Measurements from ENCODE around the gene POU6F2. TPM values are rescaled to one million over a fixed set of nuclear protein-coding genes. Genes with fewer than 3 reads are reported as not detected.
"Not testable (repeated sequence)": the region's sequence is repeated elsewhere in the genome, so short reads cannot be mapped to it uniquely, and the experiment has no call there.

POU6F2 gene
- total RNA-seq, 2 donors from 2014 or later: 0.16 to 0.22 TPM

GRCh38 chr7:39372383-39372782 lies 394.7 kb downstream of the POU6F2 start:
- H3K27ac Mint-ChIP-seq: no peak overlapping the region
- H3K4me3 Mint-ChIP-seq: no peak overlapping the region
- H3K36me3 Mint-ChIP-seq (ENCODE audit: low read depth): no peaks in the 10 kb centered on the region
- no peaks in the 10 kb centered on the region for H3K9me3 Mint-ChIP-seq
- H3K4me1 Mint-ChIP-seq: no peaks in the 10 kb centered on the region
- H3K27me3 Mint-ChIP-seq: peaks cover 4% of the 10 kb centered on the region
- ATAC-seq (replicated peaks): no peak

DNA sequence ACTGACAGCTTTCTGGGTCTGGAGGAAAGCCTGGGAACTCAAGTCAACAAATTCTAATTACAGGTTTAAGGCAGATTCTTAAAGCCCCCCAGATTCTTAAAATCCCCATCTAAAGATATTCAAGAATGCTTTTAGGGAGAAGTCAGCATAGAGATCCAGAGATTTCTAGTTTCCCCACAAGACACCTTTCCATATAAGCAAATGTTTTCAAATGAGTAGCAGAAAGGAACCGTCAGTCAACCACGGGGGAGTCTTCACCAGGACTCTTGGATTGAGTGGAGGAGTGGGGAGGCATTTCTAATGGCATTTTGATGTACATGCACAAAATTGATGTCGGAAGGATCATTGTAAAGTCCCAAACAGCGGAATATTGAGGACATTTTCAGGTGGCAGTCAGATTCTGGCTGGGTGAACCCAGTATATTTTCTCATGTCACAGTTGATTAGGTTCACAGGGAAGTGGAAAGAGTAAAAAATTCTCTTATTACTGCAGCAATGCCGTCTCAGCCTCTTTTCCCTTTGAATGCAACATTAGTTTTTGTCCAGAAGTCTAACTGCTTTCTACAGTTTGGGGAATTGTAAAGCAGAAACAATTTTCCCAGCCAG lies 396.8 kb downstream of the POU6F2 start:
- no peaks in the 10 kb centered on the region for H3K4me1 Mint-ChIP-seq
- no peaks in the 10 kb centered on the region for H3K36me3 Mint-ChIP-seq (ENCODE audit: low read depth)
- no peaks in the 10 kb centered on the region for H3K9me3 Mint-ChIP-seq
- H3K4me3 Mint-ChIP-seq: no peak overlapping the region
- peaks cover 7% of the 10 kb centered on the region for H3K27me3 Mint-ChIP-seq
- no peak for ATAC-seq (replicated peaks)
- H3K27ac Mint-ChIP-seq: no peak overlapping the region

DNA sequence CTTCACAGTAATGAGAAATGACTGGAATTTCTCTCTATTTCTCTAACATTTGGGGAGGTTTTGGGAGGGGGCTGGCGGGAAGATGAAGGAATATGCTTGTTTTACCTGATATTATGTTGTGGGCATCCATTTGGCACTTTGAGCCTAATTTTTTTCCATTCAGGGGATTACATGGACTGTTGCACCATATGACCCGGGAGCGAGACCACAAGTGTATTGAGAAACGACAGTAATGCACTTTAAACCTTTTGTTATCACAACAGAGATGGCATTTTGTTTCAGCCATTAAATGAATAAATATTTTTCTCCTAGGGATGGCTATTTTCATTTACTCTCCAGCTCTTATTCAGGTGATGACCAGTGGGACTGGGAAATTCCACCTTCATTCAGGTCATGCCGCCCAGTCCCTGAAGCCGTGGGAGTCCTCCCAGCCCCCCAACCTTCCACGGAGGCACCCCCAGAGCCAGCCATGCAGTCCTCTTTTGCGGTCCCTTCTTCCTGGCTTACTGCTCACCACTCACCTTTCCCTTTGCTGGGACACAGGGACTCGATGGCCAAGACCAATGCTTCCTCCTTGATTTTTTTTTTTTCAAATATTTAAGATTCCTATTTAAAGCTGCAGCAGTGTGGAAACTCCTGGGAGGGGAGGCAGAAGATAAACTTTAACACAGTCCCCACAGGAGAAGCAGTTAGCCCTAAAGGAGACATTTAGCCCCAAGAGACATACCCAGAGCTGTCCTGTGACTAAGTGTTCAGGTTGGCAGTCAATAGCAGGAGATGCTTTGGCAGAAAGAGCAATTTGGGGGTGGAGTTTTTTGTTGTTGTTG lies 397.6 kb downstream of the POU6F2 start:
- no peak overlapping the region for H3K4me3 Mint-ChIP-seq
- ATAC-seq (replicated peaks): no peak
- H3K27me3 Mint-ChIP-seq: peaks cover 7% of the 10 kb centered on the region
- no peaks in the 10 kb centered on the region for H3K9me3 Mint-ChIP-seq
- H3K4me1 Mint-ChIP-seq: no peaks in the 10 kb centered on the region
- no peak overlapping the region for H3K27ac Mint-ChIP-seq
- H3K36me3 Mint-ChIP-seq (ENCODE audit: low read depth): no peaks in the 10 kb centered on the region

- Mint-ChIP-seq H3K9me3 (no peaks in the 10 kb centered on the region), H3K27me3 (peaks cover 7% of the 10 kb centered on the region), H3K4me3 (no peak overlapping the region), H3K27ac (no peak overlapping the region), H3K36me3 (ENCODE audit: low read depth) (no peaks in the 10 kb centered on the region), H3K4me1 (no peaks in the 10 kb centered on the region)
- no peak for ATAC-seq (replicated peaks)
Observed at GRCh38 chr7:39375874-39376190, 398.1 kb downstream of the POU6F2 start.

DNA sequence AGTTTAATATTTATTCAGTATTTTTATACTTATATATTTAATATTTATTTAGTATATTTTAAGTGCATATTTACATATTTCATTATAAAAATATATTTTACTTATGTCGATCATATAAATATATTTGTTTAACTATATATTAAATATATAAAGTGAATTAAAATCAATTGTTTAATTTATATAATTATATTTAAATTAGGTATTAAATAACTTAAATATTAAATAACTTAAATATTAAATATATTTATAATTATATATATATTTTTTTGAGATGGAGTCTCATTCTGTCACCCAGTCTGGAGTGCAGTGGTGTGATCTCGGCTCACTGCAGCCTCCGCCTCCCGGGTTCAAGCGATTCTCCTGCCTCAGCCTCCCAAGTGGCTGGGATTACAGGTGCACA lies 399.2 kb downstream of the POU6F2 start:
- not testable (repeated sequence) for ATAC-seq (replicated peaks); H3K27me3 Mint-ChIP-seq; H3K4me1 Mint-ChIP-seq; H3K27ac Mint-ChIP-seq; H3K36me3 Mint-ChIP-seq (ENCODE audit: low read depth); H3K4me3 Mint-ChIP-seq; H3K9me3 Mint-ChIP-seq

- no peaks in the 10 kb centered on the region for H3K9me3 Mint-ChIP-seq
- H3K27ac Mint-ChIP-seq: no peak overlapping the region
- H3K36me3 Mint-ChIP-seq (ENCODE audit: low read depth): no peaks in the 10 kb centered on the region
- H3K4me3 Mint-ChIP-seq: no peak overlapping the region
- no peaks in the 10 kb centered on the region for H3K4me1 Mint-ChIP-seq
- H3K27me3 Mint-ChIP-seq: peaks cover 10% of the 10 kb centered on the region
- no peak for ATAC-seq (replicated peaks)
Observed at GRCh38 chr7:39379416-39379815, 401.7 kb downstream of the POU6F2 start.

DNA sequence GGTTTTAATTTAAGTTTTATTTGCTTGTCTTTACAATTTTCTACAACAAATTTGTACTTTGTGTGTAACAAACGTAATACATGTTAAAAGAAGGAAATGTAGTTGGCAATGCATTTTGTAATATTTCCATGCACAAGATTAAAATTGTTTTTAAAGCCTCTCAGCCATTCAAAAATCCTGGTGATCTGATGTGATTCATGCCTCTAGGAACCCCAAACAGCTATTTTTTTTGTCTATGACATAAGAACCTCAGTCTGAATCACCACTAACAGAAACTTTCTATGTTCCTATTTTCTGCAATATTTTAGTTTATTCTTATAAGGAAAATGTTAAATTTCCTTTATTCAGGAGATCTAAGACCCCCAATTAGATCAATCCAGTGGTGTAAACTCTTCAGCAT lies 405.4 kb downstream of the POU6F2 start:
- ATAC-seq (replicated peaks): no peak
- H3K4me3 Mint-ChIP-seq: no peak overlapping the region
- no peak overlapping the region for H3K27ac Mint-ChIP-seq
- peaks cover 22% of the 10 kb centered on the region for H3K27me3 Mint-ChIP-seq
- H3K4me1 Mint-ChIP-seq: no peaks in the 10 kb centered on the region
- H3K36me3 Mint-ChIP-seq (ENCODE audit: low read depth): no peaks in the 10 kb centered on the region
- no peaks in the 10 kb centered on the region for H3K9me3 Mint-ChIP-seq

- H3K9me3 Mint-ChIP-seq: no peaks in the 10 kb centered on the region
- H3K27me3 Mint-ChIP-seq: peaks cover 19% of the 10 kb centered on the region
- no peaks in the 10 kb centered on the region for H3K36me3 Mint-ChIP-seq (ENCODE audit: low read depth)
- H3K27ac Mint-ChIP-seq: no peak overlapping the region
- ATAC-seq (replicated peaks): no peak
- no peak overlapping the region for H3K4me3 Mint-ChIP-seq
- no peaks in the 10 kb centered on the region for H3K4me1 Mint-ChIP-seq
Observed at GRCh38 chr7:39384386-39384785, 406.7 kb downstream of the POU6F2 start.

DNA sequence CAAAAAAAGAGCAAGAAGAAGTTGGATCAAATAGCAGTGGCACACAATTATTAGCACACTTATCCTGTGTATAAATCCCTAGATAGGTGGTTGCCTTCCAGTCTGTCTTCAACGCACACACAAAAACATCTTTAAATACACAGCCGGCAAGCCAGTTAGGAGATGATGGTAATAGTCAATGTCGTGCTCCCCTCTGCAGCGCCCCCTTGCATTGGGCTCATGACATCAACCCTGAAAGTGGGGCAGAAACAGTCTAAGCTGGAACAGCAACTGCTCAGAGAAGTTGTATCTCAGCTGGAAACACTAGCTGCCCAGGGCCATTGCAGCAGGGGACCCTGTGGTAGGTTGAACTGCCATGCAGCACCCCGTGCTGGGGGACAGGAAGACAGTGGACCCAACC lies 409.0 kb downstream of the POU6F2 start:
- H3K27ac Mint-ChIP-seq: no peak overlapping the region
- H3K36me3 Mint-ChIP-seq (ENCODE audit: low read depth): no peaks in the 10 kb centered on the region
- H3K4me3 Mint-ChIP-seq: no peak overlapping the region
- H3K27me3 Mint-ChIP-seq: peaks cover 23% of the 10 kb centered on the region
- no peaks in the 10 kb centered on the region for H3K9me3 Mint-ChIP-seq
- ATAC-seq (replicated peaks): no peak
- H3K4me1 Mint-ChIP-seq: no peaks in the 10 kb centered on the region

DNA sequence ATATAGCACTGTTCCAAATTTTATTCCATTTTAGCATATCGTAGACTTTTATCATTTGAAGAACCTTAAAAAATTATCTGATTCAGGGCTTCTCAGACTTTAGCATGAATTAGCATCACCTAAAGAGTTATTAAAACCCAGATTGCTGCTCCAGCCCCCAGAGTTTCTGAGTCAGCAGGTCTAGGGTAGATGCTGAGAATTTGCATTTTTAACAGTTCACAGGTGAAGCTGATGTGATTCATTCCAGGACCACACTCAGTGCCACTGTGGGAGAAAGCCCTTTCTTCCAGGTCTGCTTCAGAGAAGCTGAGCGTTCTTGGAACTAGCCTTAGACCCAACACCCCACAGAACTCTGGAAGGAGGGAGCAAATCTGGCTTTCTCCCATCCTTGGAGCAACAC lies 414.4 kb downstream of the POU6F2 start:
- Mint-ChIP-seq H3K4me1 (no peaks in the 10 kb centered on the region), H3K27me3 (peaks cover 34% of the 10 kb centered on the region), H3K27ac (no peak overlapping the region), H3K9me3 (no peaks in the 10 kb centered on the region), H3K36me3 (ENCODE audit: low read depth) (no peaks in the 10 kb centered on the region), H3K4me3 (no peak overlapping the region)
- ATAC-seq (replicated peaks): peak; percentile 64

DNA sequence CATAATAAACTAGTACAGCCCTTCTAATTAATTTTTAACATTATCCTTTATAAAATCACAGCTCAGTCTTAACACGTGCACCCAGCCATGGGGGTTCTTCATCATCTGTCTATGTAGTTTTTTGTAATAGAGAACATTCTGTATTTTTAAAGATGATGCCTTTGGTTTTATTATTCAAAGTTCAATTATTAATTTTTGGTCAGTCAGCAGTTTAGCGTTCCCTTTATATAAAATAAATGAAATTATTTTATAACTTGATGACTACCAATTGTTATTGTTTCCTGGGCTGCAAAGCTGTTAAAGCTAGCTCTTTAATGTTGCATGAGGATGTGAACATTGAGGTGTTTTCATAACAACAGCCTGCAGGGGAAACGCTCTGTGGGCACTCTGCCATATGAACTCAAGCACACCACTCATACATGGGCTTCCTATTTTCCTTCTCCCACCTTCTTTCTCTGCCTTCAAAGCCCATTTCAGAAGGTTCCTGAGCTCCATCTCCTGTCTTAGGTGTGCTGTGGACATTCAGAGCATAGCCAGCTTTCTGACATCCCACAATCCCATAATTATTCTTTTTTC lies 416.5 kb downstream of the POU6F2 start:
- Mint-ChIP-seq H3K27me3 (peaks cover 36% of the 10 kb centered on the region), H3K4me1 (no peaks in the 10 kb centered on the region), H3K36me3 (ENCODE audit: low read depth) (no peaks in the 10 kb centered on the region), H3K27ac (no peak overlapping the region), H3K4me3 (no peak overlapping the region), H3K9me3 (no peaks in the 10 kb centered on the region)
- ATAC-seq (replicated peaks): no peak

- Mint-ChIP-seq H3K4me1 (no peaks in the 10 kb centered on the region), H3K27ac (no peak overlapping the region), H3K9me3 (no peaks in the 10 kb centered on the region), H3K36me3 (ENCODE audit: low read depth) (no peaks in the 10 kb centered on the region), H3K27me3 (peaks cover 27% of the 10 kb centered on the region), H3K4me3 (no peak overlapping the region)
- ATAC-seq (replicated peaks): no peak
Observed at GRCh38 chr7:39399458-39399857, 421.7 kb downstream of the POU6F2 start.

GRCh38 chr7:39399986-39400385 lies 422.3 kb downstream of the POU6F2 start:
- H3K27me3 Mint-ChIP-seq: peaks cover 21% of the 10 kb centered on the region
- H3K4me1 Mint-ChIP-seq: no peaks in the 10 kb centered on the region
- no peaks in the 10 kb centered on the region for H3K9me3 Mint-ChIP-seq
- H3K4me3 Mint-ChIP-seq: no peak overlapping the region
- H3K36me3 Mint-ChIP-seq (ENCODE audit: low read depth): no peaks in the 10 kb centered on the region
- ATAC-seq (replicated peaks): no peak
- H3K27ac Mint-ChIP-seq: no peak overlapping the region

DNA sequence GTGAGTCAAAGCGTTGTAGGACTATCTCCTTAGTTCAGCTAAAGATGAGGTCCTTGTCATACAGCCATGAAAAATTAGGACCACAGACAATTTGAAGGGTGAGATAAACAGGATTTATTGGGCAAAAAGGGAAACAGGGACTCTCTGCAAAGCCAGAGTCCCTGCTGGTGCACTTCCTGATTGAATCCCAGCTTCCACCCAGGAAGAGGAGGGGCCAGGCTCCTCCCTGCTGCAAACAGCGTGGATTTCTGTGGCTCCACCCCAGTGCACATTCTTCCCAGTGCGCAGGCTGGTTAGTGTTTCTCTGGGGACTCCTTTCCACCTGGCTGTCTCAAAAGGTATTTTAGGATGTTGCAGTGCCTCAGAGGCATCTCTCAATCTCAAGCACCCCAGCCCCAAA lies 423.1 kb downstream of the POU6F2 start:
- H3K36me3 Mint-ChIP-seq (ENCODE audit: low read depth): no peaks in the 10 kb centered on the region
- ATAC-seq (replicated peaks): no peak
- H3K9me3 Mint-ChIP-seq: no peaks in the 10 kb centered on the region
- peaks cover 13% of the 10 kb centered on the region for H3K27me3 Mint-ChIP-seq
- H3K4me3 Mint-ChIP-seq: no peak overlapping the region
- no peaks in the 10 kb centered on the region for H3K4me1 Mint-ChIP-seq
- no peak overlapping the region for H3K27ac Mint-ChIP-seq

- Mint-ChIP-seq H3K4me3 (no peak overlapping the region), H3K27ac (no peak overlapping the region), H3K36me3 (ENCODE audit: low read depth) (no peaks in the 10 kb centered on the region), H3K9me3 (no peaks in the 10 kb centered on the region), H3K4me1 (no peaks in the 10 kb centered on the region), H3K27me3 (peaks cover 10% of the 10 kb centered on the region)
- ATAC-seq (replicated peaks): no peak
Observed at GRCh38 chr7:39402034-39402433, 424.3 kb downstream of the POU6F2 start.
